Measurements from ENCODE around the gene GPATCH8.

- TF ChIP-seq CTCF (IDR thresholded peaks at IDR 0.05) (peak in 4 of 6 experiments; percentile 70 to 98 (median 74)), POLR2A (IDR thresholded peaks at IDR 0.05) (peak in 1 of 2 donors; percentile 52)
Measured at GRCh38 chr17:44363613-44364159, 139.5 kb downstream of the GPATCH8 start, which contains the start of gene FAM171A2.
